Kasumi-1 (cell line): ENCODE measurements around the gene CYP26B1.

Experiments
- DNase-seq, 2 experiments: peaks; one replicate each; lab custom pipeline; 2025; lab: John Stamatoyannopoulos, UW

The CYP26B1 gene

DNA sequence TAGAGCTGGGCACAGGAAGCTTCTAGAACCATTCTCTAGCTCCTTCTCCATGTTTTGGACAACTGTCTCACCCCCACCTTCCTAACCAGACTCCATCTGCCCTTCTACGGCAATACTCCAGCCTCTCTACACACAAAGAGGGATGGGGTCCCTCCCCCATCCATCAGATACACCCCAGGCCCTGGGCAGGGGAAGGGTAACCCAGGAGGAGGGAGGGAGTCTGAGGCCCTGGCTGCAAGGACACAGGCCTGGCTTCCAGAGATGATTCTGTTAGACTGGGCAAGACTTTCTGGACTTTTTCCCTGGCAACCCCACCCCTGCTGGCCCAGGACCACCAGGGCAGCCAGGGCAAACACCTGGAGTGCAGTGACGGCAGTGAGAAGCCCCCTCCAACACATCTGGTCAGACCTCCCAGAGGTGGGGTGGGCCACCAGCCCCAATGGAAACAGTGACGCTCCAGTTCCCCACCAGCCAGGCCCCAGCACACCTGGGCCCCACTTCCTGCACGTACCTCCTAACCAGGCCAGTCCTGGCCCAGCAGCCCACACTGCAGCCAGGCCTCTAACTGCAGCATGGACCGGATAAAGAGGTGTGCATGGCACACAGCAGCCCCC, 6.5 kb downstream of the CYP26B1 start:
- no peak for DNase-seq

- DNase-seq, result no peak
Measured at GRCh38 chr2:72140621-72140960, 7.1 kb downstream of the CYP26B1 start.

DNA sequence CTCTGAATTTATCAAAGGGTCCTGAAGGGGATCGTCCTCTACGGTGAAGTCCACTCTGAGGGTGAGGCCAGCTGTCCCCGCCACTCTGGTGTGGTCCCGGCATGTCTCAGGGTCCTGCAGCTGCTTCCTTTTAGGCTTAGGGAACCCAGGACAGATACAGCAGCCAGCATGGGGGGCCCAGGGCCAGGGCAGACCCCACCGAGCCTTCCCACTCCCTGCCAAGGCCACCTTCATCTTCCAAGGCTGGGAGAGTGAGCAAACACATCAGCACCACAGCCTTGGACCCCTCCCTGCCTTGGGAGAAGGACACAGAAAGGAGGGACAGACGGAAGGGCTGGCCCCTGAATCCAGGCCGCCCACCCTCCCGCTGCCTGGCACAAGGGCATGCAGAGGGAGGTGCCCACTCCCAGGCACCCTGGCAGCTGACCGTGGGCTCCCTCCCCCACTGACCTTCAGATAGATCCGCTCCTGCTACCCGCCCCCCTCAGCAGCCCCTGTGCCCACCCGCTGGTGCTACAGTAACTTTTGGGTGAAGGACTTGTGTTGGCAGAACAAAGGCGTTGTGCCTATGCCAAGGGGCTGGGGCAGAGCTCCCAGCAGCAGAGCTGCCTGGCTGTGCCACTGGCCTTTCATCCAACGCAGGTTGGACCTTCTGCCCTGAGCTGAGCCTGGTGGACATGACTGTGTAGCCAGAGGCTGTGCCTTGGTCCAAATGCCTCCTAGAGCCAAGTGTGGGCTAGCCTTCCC, 7.6 kb downstream of the CYP26B1 start:
- no peak for DNase-seq

GRCh38 chr2:72139471-72139873, 8.2 kb downstream of the CYP26B1 start:
- DNase-seq, result no peak

- no peak for DNase-seq
Measured at GRCh38 chr2:72138921-72139381, 8.7 kb downstream of the CYP26B1 start.

GRCh38 chr2:72138011-72138881, 9.4 kb downstream of the CYP26B1 start:
- DNase-seq, result no peak

DNA sequence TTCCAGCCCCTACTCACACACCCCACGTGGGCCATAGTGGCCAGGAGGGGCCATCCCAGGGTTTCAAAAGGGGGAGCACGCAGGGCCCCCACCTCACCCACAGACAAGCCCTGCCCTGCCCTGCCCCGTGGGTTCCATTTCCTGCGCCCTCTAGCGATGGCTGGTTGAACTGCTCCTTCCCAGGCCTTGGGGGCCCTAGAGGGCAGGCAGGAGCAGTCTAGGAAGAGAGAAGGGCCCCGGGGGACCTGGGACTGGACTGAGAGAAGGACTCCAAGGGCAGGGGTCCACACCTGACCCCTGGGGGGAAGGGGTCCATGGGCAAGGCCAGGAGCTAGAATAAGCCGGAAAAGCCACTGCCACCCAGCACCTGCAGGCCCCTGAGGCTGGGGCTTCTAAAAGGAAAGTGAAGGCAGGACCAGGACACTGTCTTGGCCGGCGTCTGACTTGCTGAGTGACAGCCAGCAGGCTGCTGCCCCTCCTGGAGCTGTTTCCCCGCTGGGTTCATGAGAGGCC, 10.1 kb downstream of the CYP26B1 start:
- peak; percentile 25 to 35 for DNase-seq

- DNase-seq, result no peak
Measured at GRCh38 chr2:72136933-72137497, 10.6 kb downstream of the CYP26B1 start.

- DNase-seq, result no peak
Measured at GRCh38 chr2:72136331-72136730, 11.3 kb downstream of the CYP26B1 start.

DNA sequence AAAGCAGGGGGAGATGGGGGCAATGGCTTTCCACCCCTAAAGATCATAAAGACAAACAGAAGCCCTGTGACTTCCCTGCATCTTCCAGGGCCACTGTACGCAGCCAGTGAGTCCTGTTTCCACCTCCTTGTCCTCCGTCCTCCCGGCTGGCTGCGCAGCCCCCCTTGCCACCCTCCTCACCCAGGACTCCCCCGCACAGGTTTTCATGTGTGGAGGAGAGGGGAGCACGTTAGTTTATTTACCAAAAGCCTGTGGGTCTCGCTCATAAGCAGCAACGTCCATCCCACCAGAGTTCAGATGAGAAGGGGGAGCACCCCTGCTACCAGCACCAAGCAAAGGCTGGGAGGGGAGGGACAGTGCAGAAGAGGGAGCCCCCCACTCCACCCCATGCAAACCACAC, 11.7 kb downstream of the CYP26B1 start:
- DNase-seq, result no peak

DNA sequence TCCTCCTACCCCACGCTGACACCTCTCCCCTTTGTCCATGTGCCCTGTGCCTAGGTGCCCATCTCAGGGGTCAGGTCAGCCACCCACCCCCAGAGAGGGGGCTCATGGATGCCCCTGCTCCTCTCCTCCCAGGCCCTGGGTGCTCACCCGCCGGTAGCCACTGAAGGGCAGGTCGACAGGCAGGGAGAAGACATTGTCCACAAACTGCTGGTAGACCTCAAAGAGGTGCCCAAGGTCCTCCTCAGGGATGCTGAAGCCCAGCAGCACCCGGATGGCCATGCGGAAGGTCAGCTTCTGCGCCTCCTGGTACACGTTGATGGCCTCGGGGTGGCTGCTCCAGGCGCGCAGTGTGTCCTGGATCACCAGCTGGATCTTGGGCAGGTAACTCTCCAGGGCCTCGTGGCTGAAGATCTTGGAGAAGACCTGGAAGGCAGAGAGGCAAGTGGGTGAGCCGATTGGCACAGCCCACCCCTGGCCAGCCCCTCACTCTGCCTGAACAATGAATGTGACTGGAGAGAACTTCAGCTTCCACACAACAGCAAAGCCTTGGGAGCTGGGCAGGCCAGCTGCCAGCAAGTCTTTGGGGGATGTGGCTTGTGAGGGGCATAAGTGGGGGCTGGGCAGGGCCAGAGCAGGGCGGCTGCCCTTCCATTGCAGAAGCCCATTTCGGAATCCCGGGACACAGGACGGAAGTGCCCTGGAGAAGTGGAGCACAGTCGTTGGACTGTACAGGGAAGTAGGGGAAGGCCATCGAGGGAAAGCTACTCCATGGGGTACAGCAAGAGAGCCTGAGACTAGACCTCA, 12.5 kb downstream of the CYP26B1 start:
- no peak for DNase-seq

GRCh38 chr2:72134408-72134996, 13.2 kb downstream of the CYP26B1 start:
- no peak for DNase-seq

- no peak for DNase-seq
Measured at GRCh38 chr2:72133721-72134407, 13.8 kb downstream of the CYP26B1 start.

GRCh38 chr2:72132981-72133720, 14.5 kb downstream of the CYP26B1 start:
- DNase-seq, result no peak

- DNase-seq, result no peak
Measured at GRCh38 chr2:72131916-72132841, 15.5 kb downstream of the CYP26B1 start.

DNA sequence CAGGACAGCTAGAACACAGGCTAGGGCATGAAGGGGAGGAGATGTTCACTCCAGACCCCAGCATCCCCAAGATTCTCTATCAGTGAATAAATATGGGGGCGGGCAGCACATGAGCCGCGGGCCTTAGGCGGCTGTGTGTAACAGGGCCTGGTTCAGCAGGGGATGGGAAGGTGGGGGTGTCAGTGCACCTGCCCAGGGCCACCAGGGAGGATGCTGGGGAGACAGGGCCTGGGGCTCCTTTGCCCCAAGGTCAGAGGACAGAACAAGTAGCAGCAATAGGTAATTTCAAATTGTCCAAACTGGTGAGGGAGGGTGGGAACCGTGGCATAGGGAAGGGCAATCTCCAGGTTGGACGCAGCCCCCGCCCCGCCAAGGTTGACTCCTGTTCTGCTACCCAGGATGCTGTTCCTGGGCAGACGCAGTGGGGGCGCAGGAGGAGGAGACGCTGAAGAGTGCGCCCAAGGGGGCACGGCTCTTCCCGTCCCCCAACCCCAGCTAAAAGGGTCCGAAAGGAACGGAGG, 16.2 kb downstream of the CYP26B1 start:
- no peak for DNase-seq

- DNase-seq, result no peak
Measured at GRCh38 chr2:72130659-72131360, 16.9 kb downstream of the CYP26B1 start.
